SH-SY5Y (cell line): ENCODE results near the gene PITPNC1.

ENCODE experiments used
- GATA2 ChIP-seq: IDR thresholded peaks from 2 replicates; pipeline ENCODE4 v1.6.1; 2011; ENCODE audit warnings: mild to moderate bottlenecking, low read depth, low read length
- GATA3 ChIP-seq: IDR thresholded peaks from 2 replicates; pipeline ENCODE4 v1.6.1; 2011; ENCODE audit warnings: low read depth, mild to moderate bottlenecking, low read length, moderate library complexity

DNA sequence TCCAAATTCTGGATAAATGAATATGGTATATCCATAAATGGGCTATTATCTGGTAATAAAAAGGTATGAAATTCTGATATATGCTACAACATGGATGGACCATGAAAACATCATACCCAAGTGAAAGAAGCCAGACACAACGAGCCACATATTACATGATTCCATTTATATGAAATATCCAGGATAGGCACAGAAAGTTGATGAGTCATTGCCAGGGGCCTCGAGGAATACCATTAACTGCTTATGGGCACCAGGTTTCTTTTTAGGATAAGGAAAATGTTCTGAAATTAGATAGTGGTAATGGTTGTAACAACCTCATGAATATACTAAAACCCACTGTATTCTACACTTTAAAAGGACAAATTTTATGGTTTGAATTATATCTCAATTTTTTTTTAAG, 123.2 kb downstream of the PITPNC1 start:
- no peak for TF ChIP-seq GATA2
- TF ChIP-seq GATA3, result no peak
